Measurements from ENCODE around the gene CYB5R3. TPM values are rescaled to one million over a fixed set of nuclear protein-coding genes. Genes with fewer than 3 reads are reported as not detected.

The CYB5R3 gene
- total RNA-seq, 4 donors from 2014 or later: 138 to 294 (median 167) TPM

- in situ Hi-C loops (cut with MboI; ENCODE audit: low pct_ligation_motif_present in 1 of 4, low pct_unique_long_range_greater_than_20kb in 1 of 4, low sequenced_read_pairs in 3 of 4) (no loop called here), intact Hi-C loops (cut with DNase I; ENCODE audit: low total_unique reads) (no loop called here)
- WGBS, 2 donors (ENCODE audit: low coverage in 1 of 2): 75% methylated on average over 10 of the region's 10 CpGs; no CpG with 5 or more reads in 1 of the 2 donors
- Histone ChIP-seq H3K4me1 (peaks cover 22 to 34% (median 24%) of the 10 kb centered on the region in 4 donors), H3K27ac (peak overlapping the region in 3 of 4 donors; percentile 42 to 66 (median 52)), H3K36me3 (no peaks in the 10 kb centered on the region), H3K4me3 (no peak overlapping the region), H3K27me3 (no peaks in the 10 kb centered on the region), H3K9me3 (no peaks in the 10 kb centered on the region)
- no peak for TF ChIP-seq EP300 (IDR thresholded peaks at IDR 0.05; ENCODE audit: low read depth)
- no peak for TF ChIP-seq POLR2A (IDR thresholded peaks at IDR 0.05)
- no peak for TF ChIP-seq CTCF (IDR thresholded peaks at IDR 0.05)
- no peak for TF ChIP-seq POLR2AphosphoS5 (IDR thresholded peaks at IDR 0.05)
- DNase-seq: no peak
These were observed 42.2 kb upstream of the CYB5R3 start for GRCh38 chr22:42691440-42691839.

- peak; percentile 78 for TF ChIP-seq EP300 (IDR thresholded peaks at IDR 0.05; ENCODE audit: low read depth)
- TF ChIP-seq POLR2A (IDR thresholded peaks at IDR 0.05): no peak
- no peak for TF ChIP-seq CTCF (IDR thresholded peaks at IDR 0.05)
- peak; percentile 79 to 84 (median 79) for TF ChIP-seq POLR2AphosphoS5 (IDR thresholded peaks at IDR 0.05)
- DNase-seq: peak; percentile 78
- H3K27ac ChIP-seq: peak overlapping the region; percentile 78 to 94 (median 86)
- in situ Hi-C loops (cut with MboI; ENCODE audit: low pct_ligation_motif_present in 1 of 4, low pct_unique_long_range_greater_than_20kb in 1 of 4, low sequenced_read_pairs in 3 of 4) (no loop called here), intact Hi-C loops (cut with DNase I; ENCODE audit: low total_unique reads) (no loop called here)
- no peaks in the 10 kb centered on the region for H3K9me3 ChIP-seq
- 10 to 41% methylated on average over 2 to 24 of the region's 25 CpGs for WGBS, 2 donors (ENCODE audit: low coverage in 1 of 2)
- H3K36me3 ChIP-seq: no peaks in the 10 kb centered on the region
- H3K4me3 ChIP-seq: no peak overlapping the region
- H3K27me3 ChIP-seq: no peaks in the 10 kb centered on the region
- peaks cover 44 to 62% (median 48%) of the 10 kb centered on the region in 4 donors for H3K4me1 ChIP-seq
These were observed 39.3 kb upstream of the CYB5R3 start for GRCh38 chr22:42688241-42689211.

- H3K27ac ChIP-seq: peak overlapping the region; percentile 78 to 94 (median 86)
- peaks cover 57 to 78% (median 63%) of the 10 kb centered on the region in 4 donors for H3K4me1 ChIP-seq
- H3K4me3 ChIP-seq: no peak overlapping the region
- H3K27me3 ChIP-seq: no peaks in the 10 kb centered on the region
- TF ChIP-seq EP300 (IDR thresholded peaks at IDR 0.05; ENCODE audit: low read depth) (no peak), POLR2A (IDR thresholded peaks at IDR 0.05) (no peak), CTCF (IDR thresholded peaks at IDR 0.05) (no peak), POLR2AphosphoS5 (IDR thresholded peaks at IDR 0.05) (no peak)
- H3K36me3 ChIP-seq: no peaks in the 10 kb centered on the region
- no peak for DNase-seq
- intact Hi-C loops (cut with DNase I; ENCODE audit: low total_unique reads) (no loop called here), in situ Hi-C loops (cut with MboI; ENCODE audit: low pct_ligation_motif_present in 1 of 4, low pct_unique_long_range_greater_than_20kb in 1 of 4, low sequenced_read_pairs in 3 of 4) (no loop called here)
- 40 to 90% methylated on average over 1 to 14 of the region's 14 CpGs for WGBS, 2 donors (ENCODE audit: low coverage in 1 of 2)
- no peaks in the 10 kb centered on the region for H3K9me3 ChIP-seq
These were observed 37.7 kb upstream of the CYB5R3 start for GRCh38 chr22:42686756-42687491.
